Endothelial cell of umbilical vein (primary cell): ENCODE results near the gene SOX13. TPM values are rescaled to one million over a fixed set of nuclear protein-coding genes. Genes with fewer than 3 reads are reported as not detected.

ENCODE experiments used
- BruUV-seq: library from RNA; stranded (reverse); fragments of 400-500 nt; replicated peaks from 2 replicates; lab custom pipeline; 2021; lab: Mats Ljungman, UMichigan
- CTCF ChIA-PET: fragments of 300-600, 350-600 bp; sonication (Branson Sonifier 250); formaldehyde crosslinking; loops from one replicate; lab custom pipeline; 2021; ENCODE audit warnings: antibody characterized with exemption, inconsistent platforms; lab: Charles Lee
- POLR2A ChIA-PET: fragments of 300-600, 350-600 bp; sonication (Branson Sonifier 250); formaldehyde crosslinking; loops from one replicate; lab custom pipeline; 2021; ENCODE audit warnings: antibody characterized with exemption, inconsistent platforms; lab: Charles Lee
- DNase-seq: peaks from one replicate; pipeline ENCODE4 v3.0.0-alpha.2; 2011; ENCODE audit warnings: low read depth, low spot score
- FAIRE-seq: peaks from 2 replicates; lab custom pipeline; 2011; peaks lifted over from hg19 to GRCh38; lab: Jason Lieb, UNC
- H2AFZ ChIP-seq: 2 replicates; pipeline ENCODE4 v1.6.0; 2012; ENCODE audit warnings: low read depth, low read length, control low read depth, inconsistent platforms
- H3K27ac ChIP-seq: 2 replicates; pipeline ENCODE4 v1.5.1; 2011; ENCODE audit warnings: low read depth, mild to moderate bottlenecking, control low read depth, low read length, moderate library complexity; ENCODE audit not compliant: insufficient read depth
- H3K27me3 ChIP-seq, 2 experiments: 2 replicates each; pipeline versions ENCODE4 v1.6.0 to v1.6.1; 2011; ENCODE audit warnings: low read length in 2 of 2, mixed read lengths in 1 of 2; ENCODE audit not compliant: control insufficient read depth in 2 of 2, insufficient read depth in 2 of 2
- H3K36me3 ChIP-seq, 2 experiments: 2 replicates in 1 of 2; 3 replicates in 1 of 2; pipeline ENCODE4 v1.5.1; 2011; ENCODE audit warnings: low read length in 2 of 2, mild to moderate bottlenecking in 1 of 2, moderate library complexity in 1 of 2; ENCODE audit not compliant: control insufficient read depth in 2 of 2, insufficient read depth in 2 of 2; ENCODE audit errors: extremely low read depth in 1 of 2
- H3K4me1 ChIP-seq: 3 replicates; pipeline ENCODE4 v1.5.1; 2011; ENCODE audit warnings: mild to moderate bottlenecking, low read length; ENCODE audit not compliant: control insufficient read depth, insufficient read depth; ENCODE audit errors: extremely low read depth
- H3K4me2 ChIP-seq: 2 replicates; pipeline ENCODE4 v1.6.1; 2011; ENCODE audit warnings: low read length, control low read depth, mixed read lengths; ENCODE audit not compliant: insufficient read depth
- H3K4me3 ChIP-seq, 3 experiments: fragments of 200-600 bp in 1 of 3; sonication (generic), shearing (Covaris generic) in 1 of 3; replicated peaks in 1 of 3; 2 replicates each; pipeline ENCODE4 v1.5.1; 2011 to 2016; ENCODE audit warnings: control low read depth in 3 of 3, low read length in 3 of 3, mild to moderate bottlenecking in 2 of 3, inconsistent platforms in 1 of 3, low read depth in 1 of 3, moderate library complexity in 1 of 3; ENCODE audit not compliant: insufficient read depth in 1 of 3
- H3K79me2 ChIP-seq: 2 replicates; pipeline ENCODE4 v1.6.0; 2012; ENCODE audit warnings: low read length, inconsistent platforms; ENCODE audit not compliant: control insufficient read depth, insufficient read depth
- H3K9ac ChIP-seq: replicated peaks from 2 replicates; pipeline ENCODE3; 2011; ENCODE audit warnings: low read length, control low read depth; ENCODE audit not compliant: insufficient read depth; ENCODE audit errors: extremely low read depth
- H3K9me1 ChIP-seq: replicated peaks from 3 replicates; pipeline ENCODE4 v1.6.0; 2011; ENCODE audit warnings: mild to moderate bottlenecking, low read length; ENCODE audit not compliant: control insufficient read depth, insufficient read depth; ENCODE audit errors: extremely low read depth
- H3K9me3 ChIP-seq: replicated peaks from 2 replicates; pipeline ENCODE4 v1.5.1; 2012; ENCODE audit warnings: low read length, inconsistent platforms; ENCODE audit not compliant: control insufficient read depth, insufficient read depth
- H4K20me1 ChIP-seq: replicated peaks from 2 replicates; pipeline ENCODE3; 2011; ENCODE audit warnings: mild to moderate bottlenecking, low read length; ENCODE audit not compliant: control insufficient read depth, insufficient read depth; ENCODE audit errors: extremely low read depth
- GATA2 ChIP-seq: IDR thresholded peaks from 2 replicates; pipeline ENCODE4 v1.7.0; 2011; ENCODE audit warnings: low read depth, mild to moderate bottlenecking, moderate library complexity, mixed read lengths, low read length; ENCODE audit not compliant: insufficient read length, insufficient read depth
- MYC ChIP-seq: IDR thresholded peaks from one replicate; pipeline ENCODE4 v1.6.1; 2011; ENCODE audit warnings: mild to moderate bottlenecking, low read depth, low read length
- POLR2A ChIP-seq: IDR thresholded peaks from 2 replicates; pipeline ENCODE4 v1.6.1; 2012; ENCODE audit warnings: low read depth, mild to moderate bottlenecking, control low read depth, low read length
- dilution Hi-C: fragments of 300-500 bp; cut with MboI; formaldehyde crosslinking; loops from one replicate; pipeline ENCODE4 v1.15.0; 2019; ENCODE audit warnings: low sequenced_read_pairs; ENCODE audit not compliant: extremely low pct_ligation_motif_present
- intact Hi-C: fragments of 100-400 bp; cut with micrococcal nuclease; formaldehyde crosslinking; loops from one replicate; pipeline ENCODE4 v1.10.0; 2022
- polyA plus RNA-seq, 4 experiments: library from polyadenylated mRNA; depleted of rRNA in 3 of 4; stranded (reverse) in 3 of 4; unstranded in 1 of 4; fragments of >200 nt; gene quantifications; 2 replicates each; pipeline versions ENCODE4 v1.2.1 to v1.2.3, GENCODE V29; 2011 to 2012; ENCODE audit warnings: missing spikeins in 1 of 4
- total RNA-seq: library from RNA; stranded (reverse); gene quantifications from 2 replicates; pipeline ENCODE4 v1.2.3, GENCODE V29; 2021
- TF ChIP-seq, protein P1 (sequence below): IDR thresholded peaks from 2 replicates; pipeline ENCODE4 v1.6.1; 2011; ENCODE audit not compliant: insufficient read depth, insufficient read length
- TF ChIP-seq, protein P2 (sequence below), 2 donors: IDR thresholded peaks; 1 replicate in 1 of 2; 2 replicates in 1 of 2; pipeline ENCODE4 v1.5.1; 2011; ENCODE audit warnings: low read length in 2 of 2, mild to moderate bottlenecking in 2 of 2, moderate library complexity in 2 of 2, control low read depth in 1 of 2, inconsistent platforms in 1 of 2, low read depth in 1 of 2; ENCODE audit not compliant: insufficient read depth in 1 of 2; ENCODE audit errors: extremely low read depth in 1 of 2

Gene SOX13
- total and polyA plus RNA-seq, 2 donors (not counting 3 experiments of a cell fraction or from before 2014, with no cell fraction given) = 40.8 to 57.7 TPM

GRCh38 chr1:204153667-204154066 lies 80.8 kb downstream of the SOX13 start:
- intact Hi-C loops (no loop called here), dilution Hi-C loops (loop anchor here (25.0 kb wide), 1 partner anchor 184 kb away; no protein-coding TSS in a partner anchor)
- FAIRE-seq (no peak), DNase-seq (no peak)
- no peak overlapping the region for H3K4me2 ChIP-seq
- H3K36me3 ChIP-seq = no peaks in the 10 kb centered on the region
- H3K27ac ChIP-seq = no peak overlapping the region
- H3K79me2 ChIP-seq = no peaks in the 10 kb centered on the region
- ChIA-PET CTCF (interaction anchor here (1.2 to 2.3 kb wide), 4 partner anchors 9 to 54 kb away, joined by 3 to 10 read pairs (median 5); no protein-coding TSS in a partner anchor), POLR2A (no interaction called here)
- no peak overlapping the region for H2AFZ ChIP-seq
- H3K9me1 ChIP-seq = no peaks in the 10 kb centered on the region
- H3K27me3 ChIP-seq = no peaks in the 10 kb centered on the region
- H3K9me3 ChIP-seq = no peaks in the 10 kb centered on the region
- TF ChIP-seq POLR2A (no peak), GATA2 (no peak), MYC (no peak)
- TF ChIP-seq, protein P1, sequence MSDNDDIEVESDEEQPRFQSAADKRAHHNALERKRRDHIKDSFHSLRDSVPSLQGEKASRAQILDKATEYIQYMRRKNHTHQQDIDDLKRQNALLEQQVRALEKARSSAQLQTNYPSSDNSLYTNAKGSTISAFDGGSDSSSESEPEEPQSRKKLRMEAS = no peak
- TF ChIP-seq, protein P2, sequence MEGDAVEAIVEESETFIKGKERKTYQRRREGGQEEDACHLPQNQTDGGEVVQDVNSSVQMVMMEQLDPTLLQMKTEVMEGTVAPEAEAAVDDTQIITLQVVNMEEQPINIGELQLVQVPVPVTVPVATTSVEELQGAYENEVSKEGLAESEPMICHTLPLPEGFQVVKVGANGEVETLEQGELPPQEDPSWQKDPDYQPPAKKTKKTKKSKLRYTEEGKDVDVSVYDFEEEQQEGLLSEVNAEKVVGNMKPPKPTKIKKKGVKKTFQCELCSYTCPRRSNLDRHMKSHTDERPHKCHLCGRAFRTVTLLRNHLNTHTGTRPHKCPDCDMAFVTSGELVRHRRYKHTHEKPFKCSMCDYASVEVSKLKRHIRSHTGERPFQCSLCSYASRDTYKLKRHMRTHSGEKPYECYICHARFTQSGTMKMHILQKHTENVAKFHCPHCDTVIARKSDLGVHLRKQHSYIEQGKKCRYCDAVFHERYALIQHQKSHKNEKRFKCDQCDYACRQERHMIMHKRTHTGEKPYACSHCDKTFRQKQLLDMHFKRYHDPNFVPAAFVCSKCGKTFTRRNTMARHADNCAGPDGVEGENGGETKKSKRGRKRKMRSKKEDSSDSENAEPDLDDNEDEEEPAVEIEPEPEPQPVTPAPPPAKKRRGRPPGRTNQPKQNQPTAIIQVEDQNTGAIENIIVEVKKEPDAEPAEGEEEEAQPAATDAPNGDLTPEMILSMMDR (IDR thresholded peaks at IDR 0.05; ENCODE audit: extremely low read depth in 1 of 2, insufficient read depth in 1 of 2, low read depth in 1 of 2, low read length in 2 of 2) = no peak
- BruUV-seq = no TSS peak
- peaks cover 5% of the 10 kb centered on the region for H3K4me1 ChIP-seq
- no peaks in the 10 kb centered on the region for H4K20me1 ChIP-seq
- no peak overlapping the region for H3K4me3 ChIP-seq
- no peak overlapping the region for H3K9ac ChIP-seq
